Measurements from ENCODE around the gene TMEM107.

- TF ChIP-seq, protein P1, sequence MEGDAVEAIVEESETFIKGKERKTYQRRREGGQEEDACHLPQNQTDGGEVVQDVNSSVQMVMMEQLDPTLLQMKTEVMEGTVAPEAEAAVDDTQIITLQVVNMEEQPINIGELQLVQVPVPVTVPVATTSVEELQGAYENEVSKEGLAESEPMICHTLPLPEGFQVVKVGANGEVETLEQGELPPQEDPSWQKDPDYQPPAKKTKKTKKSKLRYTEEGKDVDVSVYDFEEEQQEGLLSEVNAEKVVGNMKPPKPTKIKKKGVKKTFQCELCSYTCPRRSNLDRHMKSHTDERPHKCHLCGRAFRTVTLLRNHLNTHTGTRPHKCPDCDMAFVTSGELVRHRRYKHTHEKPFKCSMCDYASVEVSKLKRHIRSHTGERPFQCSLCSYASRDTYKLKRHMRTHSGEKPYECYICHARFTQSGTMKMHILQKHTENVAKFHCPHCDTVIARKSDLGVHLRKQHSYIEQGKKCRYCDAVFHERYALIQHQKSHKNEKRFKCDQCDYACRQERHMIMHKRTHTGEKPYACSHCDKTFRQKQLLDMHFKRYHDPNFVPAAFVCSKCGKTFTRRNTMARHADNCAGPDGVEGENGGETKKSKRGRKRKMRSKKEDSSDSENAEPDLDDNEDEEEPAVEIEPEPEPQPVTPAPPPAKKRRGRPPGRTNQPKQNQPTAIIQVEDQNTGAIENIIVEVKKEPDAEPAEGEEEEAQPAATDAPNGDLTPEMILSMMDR (IDR thresholded peaks at IDR 0.05), result no peak
- TF ChIP-seq POLR2AphosphoS5 (IDR thresholded peaks at IDR 0.05), result no peak
These were observed 30.4 kb upstream of the TMEM107 start for GRCh38 chr17:8206536-8206935.
